ENCODE results near the gene KLC1.

- no peak for TF ChIP-seq CTCF (IDR thresholded peaks at IDR 0.05; ENCODE audit: low read depth, low read length, poor library complexity, severe bottlenecking)
- no peak for TF ChIP-seq EZH2phosphoT487 (IDR thresholded peaks at IDR 0.05; ENCODE audit: borderline replicate concordance, low read length)
Observed at GRCh38 chr14:103697603-103698379, 68.8 kb downstream of the KLC1 start.

Data from DOHH2 (cell line).